Hippocampal formation (tissue), 2 donors: Measurements from ENCODE around the gene STRA6.
"Not testable (repeated sequence)": the region's sequence is repeated elsewhere in the genome, so short reads cannot be mapped to it uniquely, and the experiment has no call there.

ENCODE experiments used
- DNase-seq, 2 donors: peaks; one replicate each; lab custom pipeline; 2025; lab: John Stamatoyannopoulos, UW

Gene STRA6

GRCh38 chr15:74179983-74180880 is 22.4 kb downstream of the STRA6 start:
- DNase-seq = no peak

GRCh38 chr15:74179101-74179841 is 23.3 kb downstream of the STRA6 start:
- no peak for DNase-seq

- DNase-seq = no peak
These were observed 24.1 kb downstream of the STRA6 start for GRCh38 chr15:74178326-74179100.

GRCh38 chr15:74176262-74177214 is 26.0 kb downstream of the STRA6 start:
- no peak for DNase-seq

GRCh38 chr15:74175271-74176191 is 27.1 kb downstream of the STRA6 start:
- no peak for DNase-seq

GRCh38 chr15:74174958-74175253 is 27.7 kb downstream of the STRA6 start:
- DNase-seq = no peak

- no peak for DNase-seq
These were observed 28.2 kb downstream of the STRA6 start for GRCh38 chr15:74174219-74174957.

GRCh38 chr15:74173380-74174218 is 29.0 kb downstream of the STRA6 start, which contains the start of gene ISLR:
ISLR (plus strand) TSS chr15:74173710; CDS start chr15:74174859, 1,149 bp downstream.
- no peak for DNase-seq

GRCh38 chr15:74172701-74173379 is 29.7 kb downstream of the STRA6 start:
- no peak for DNase-seq

- no peak for DNase-seq
These were observed 30.5 kb downstream of the STRA6 start for GRCh38 chr15:74171965-74172541.

- no peak for DNase-seq
These were observed 31.6 kb downstream of the STRA6 start for GRCh38 chr15:74170875-74171578.

- no peak for DNase-seq
These were observed 32.3 kb downstream of the STRA6 start for GRCh38 chr15:74170071-74170844.

- DNase-seq = no peak
These were observed 33.9 kb downstream of the STRA6 start for GRCh38 chr15:74168711-74169126.

GRCh38 chr15:74167891-74168331 is 34.7 kb downstream of the STRA6 start:
- DNase-seq = no peak

GRCh38 chr15:74165461-74165860 is 37.1 kb downstream of the STRA6 start:
- no peak for DNase-seq

- not testable (repeated sequence) for DNase-seq
These were observed 40.4 kb downstream of the STRA6 start for GRCh38 chr15:74162195-74162536.
